Non-pigmented ciliary epithelial cell (primary cell): ENCODE measurements around the gene C10orf90.

Experiments
- DNase-seq: peaks from one replicate; pipeline ENCODE4 v3.0.0-alpha.2; 2010; ENCODE audit warnings: low read depth

Gene C10orf90

GRCh38 chr10:126536148-126536547, 134.3 kb downstream of the C10orf90 start:
- no peak for DNase-seq

- no peak for DNase-seq
These were observed 136.8 kb downstream of the C10orf90 start for GRCh38 chr10:126533644-126534043.

GRCh38 chr10:126528315-126528835, 142.1 kb downstream of the C10orf90 start:
- DNase-seq = no peak

- no peak for DNase-seq
These were observed 142.7 kb downstream of the C10orf90 start for GRCh38 chr10:126527645-126528314.

- no peak for DNase-seq
These were observed 145.2 kb downstream of the C10orf90 start for GRCh38 chr10:126525326-126525725.

GRCh38 chr10:126524526-126524925, 146.0 kb downstream of the C10orf90 start:
- no peak for DNase-seq

GRCh38 chr10:126523071-126523470, 147.4 kb downstream of the C10orf90 start:
- no peak for DNase-seq

GRCh38 chr10:126521399-126521798, 149.1 kb downstream of the C10orf90 start:
- DNase-seq = no peak

GRCh38 chr10:126520751-126521317, 149.7 kb downstream of the C10orf90 start:
- no peak for DNase-seq

- DNase-seq = no peak
These were observed 150.5 kb downstream of the C10orf90 start for GRCh38 chr10:126519992-126520391.

GRCh38 chr10:126519185-126519584, 151.3 kb downstream of the C10orf90 start:
- DNase-seq = no peak

- DNase-seq = no peak
These were observed 152.0 kb downstream of the C10orf90 start for GRCh38 chr10:126518218-126519080.

GRCh38 chr10:126516515-126516914, 154.0 kb downstream of the C10orf90 start:
- no peak for DNase-seq

GRCh38 chr10:126511917-126512479, 158.5 kb downstream of the C10orf90 start:
- no peak for DNase-seq

GRCh38 chr10:126509182-126509581, 161.3 kb downstream of the C10orf90 start:
- no peak for DNase-seq

- DNase-seq = no peak
These were observed 161.9 kb downstream of the C10orf90 start for GRCh38 chr10:126508535-126509040.

- DNase-seq = no peak
These were observed 165.8 kb downstream of the C10orf90 start for GRCh38 chr10:126504761-126505112.

- peak; percentile 32 for DNase-seq
These were observed 166.3 kb downstream of the C10orf90 start for GRCh38 chr10:126504063-126504760.

- no peak for DNase-seq
These were observed 167.0 kb downstream of the C10orf90 start for GRCh38 chr10:126503392-126504062.

GRCh38 chr10:126502441-126502840, 168.1 kb downstream of the C10orf90 start:
- DNase-seq = no peak

GRCh38 chr10:126501828-126502227, 168.7 kb downstream of the C10orf90 start:
- DNase-seq = no peak
